ENCODE data around the gene IL5RA. TPM values are rescaled to one million over a fixed set of nuclear protein-coding genes. Genes with fewer than 3 reads are reported as not detected.

Gene IL5RA
- total and polyA plus RNA-seq, 10 of the 15 experiments (the other 5 are each of a cell fraction or from before 2014, with no cell fraction given) = 0.04 to 0.53 (median 0.14) TPM; not detected in 6

- no peak for TF ChIP-seq NKRF (conservative IDR thresholded peaks at IDR 0.05)
- no peak for TF ChIP-seq KAT2A (conservative IDR thresholded peaks at IDR 0.05; ENCODE audit: control insufficient read depth, low read depth, low read length)
- no peak for TF ChIP-seq FOS (IDR thresholded peaks at IDR 0.05; ENCODE audit: borderline replicate concordance, extremely low read depth, insufficient read length)
- TF ChIP-seq CUX1 (IDR thresholded peaks at IDR 0.05; ENCODE audit: insufficient replicate concordance, low read depth, low read length) = no peak
- TF ChIP-seq IRF3 (IDR thresholded peaks at IDR 0.05) = no peak
- 0 out of 2 replicates have a peak, but pooled peaks have one; percentile 37 for TF ChIP-seq BACH1 (IDR thresholded peaks at IDR 0.05; ENCODE audit: borderline replicate concordance)
- TF ChIP-seq BMI1 (IDR thresholded peaks at IDR 0.05; ENCODE audit: borderline replicate concordance) = peak; percentile 51; the same call in 1 of the 2 replicates
- peak; percentile 61 for TF ChIP-seq ATF2 (IDR thresholded peaks at IDR 0.05; ENCODE audit: low read length)
- no peak for TF ChIP-seq BRCA1 (IDR thresholded peaks at IDR 0.05; ENCODE audit: low read depth, low read length)
- peak; percentile 25 for TF ChIP-seq SKIL (IDR thresholded peaks at IDR 0.05; ENCODE audit: low read depth, poor library complexity, severe bottlenecking)
- no peak for TF ChIP-seq IRF5 (IDR thresholded peaks at IDR 0.05; ENCODE audit: borderline replicate concordance)
- peak; percentile 97 for TF ChIP-seq MTA2 (IDR thresholded peaks at IDR 0.05; ENCODE audit: low read depth)
- no peak for TF ChIP-seq PML (IDR thresholded peaks at IDR 0.05; ENCODE audit: low read length)
- no peak for TF ChIP-seq SREBF2 (IDR thresholded peaks at IDR 0.05; ENCODE audit: low read length)
- TF ChIP-seq RUNX3 (IDR thresholded peaks at IDR 0.05; ENCODE audit: low read length) = peak; percentile 75
These were observed 521 bp downstream of the IL5RA start (continued) for GRCh38 chr3:3109407-3110298.

All from GM12878 (cell line).